GM12872 (cell line): Measurements from ENCODE around the gene S100A7.
A peak's percentile ranks its signal among the peaks of the same experiment; 100 is the strongest.

Experiments used
- CTCF ChIP-seq: IDR thresholded peaks from 3 replicates; pipeline ENCODE4 v1.5.1; 2011; ENCODE audit warnings: low read depth, mild to moderate bottlenecking, low read length, moderate library complexity; ENCODE audit not compliant: insufficient read depth

The S100A7 gene

GRCh38 chr1:153475282-153475681, 14.8 kb upstream of the S100A7 start:
- no peak for TF ChIP-seq CTCF

GRCh38 chr1:153474347-153474746, 13.9 kb upstream of the S100A7 start:
- TF ChIP-seq CTCF = no peak

GRCh38 chr1:153470707-153471106, 10.3 kb upstream of the S100A7 start:
- no peak for TF ChIP-seq CTCF

GRCh38 chr1:153466908-153467307, 6.5 kb upstream of the S100A7 start:
- no peak for TF ChIP-seq CTCF

GRCh38 chr1:153465811-153466636, 5.6 kb upstream of the S100A7 start:
- peak; percentile 87 for TF ChIP-seq CTCF

GRCh38 chr1:153459655-153460054, 796 bp downstream of the S100A7 start:
- TF ChIP-seq CTCF = no peak

GRCh38 chr1:153456396-153456795, 4.1 kb downstream of the S100A7 start:
- no peak for TF ChIP-seq CTCF
